ENCODE results near the gene ZBTB32.

- TF ChIP-seq POLR2AphosphoS5 (IDR thresholded peaks at IDR 0.05; ENCODE audit: borderline replicate concordance, low read depth, low read length) (no peak), EZH2 (IDR thresholded peaks at IDR 0.05) (no peak), FOXP2 (optimal IDR thresholded peaks at IDR 0.05; ENCODE audit: control extremely low read depth, extremely low read length, insufficient read depth) (no peak)
Observed at GRCh38 chr19:35673121-35673804, 31.1 kb upstream of the ZBTB32 start.
